Left lobe of liver (tissue), 2 donors: ENCODE data around the gene SEC16A. TPM values are rescaled to one million over a fixed set of nuclear protein-coding genes. Genes with fewer than 3 reads are reported as not detected.

Experiments
- ATAC-seq: fragments of 200-7000 bp; cut with Tn5 transposase; one replicate; pipeline ENCODE4 v1.9.1; 2020; ENCODE audit warnings: mild to moderate bottlenecking, moderate library complexity
- DNase-seq: peaks from one replicate; pipeline ENCODE4 v3.0.0-alpha.2; 2020; ENCODE audit warnings: low spot score
- total RNA-seq: library from RNA; stranded (reverse); gene quantifications from one replicate; pipeline ENCODE4 v1.2.1, GENCODE V29; 2021
- donor health status: DM: no; HTN: no; CAD: no; lungs with moderate emphysema.
- donor health status: DM: no; HTN: yes; CAD: no.

Gene SEC16A
- 71.8 TPM for total RNA-seq

- peak; percentile 68 for ATAC-seq
- peak; percentile 100 for DNase-seq
Measured at GRCh38 chr9:136482793-136483588, at the start of gene SEC16A. TSS of gene SEC16A (minus strand) at chr9:136483040. CDS start at chr9:136477615, 5,425 bp downstream.

GRCh38 chr9:136531904-136532798 lies 49.3 kb upstream of the SEC16A start:
- no peak for ATAC-seq
- no peak for DNase-seq

GRCh38 chr9:136531186-136531903 lies 48.5 kb upstream of the SEC16A start:
- DNase-seq (no peak), ATAC-seq (no peak)

GRCh38 chr9:136530461-136531089 lies 47.7 kb upstream of the SEC16A start:
- no peak for DNase-seq
- no peak for ATAC-seq

- ATAC-seq: peak; percentile 8
- no peak for DNase-seq
Measured at GRCh38 chr9:136529516-136530460, 46.9 kb upstream of the SEC16A start.

GRCh38 chr9:136528716-136529341 lies 46.0 kb upstream of the SEC16A start:
- DNase-seq: no peak

GRCh38 chr9:136527721-136528710 lies 45.2 kb upstream of the SEC16A start:
- ATAC-seq (peak; percentile 7), DNase-seq (no peak)

More at GRCh38 chr9:136528716-136529341, 46.0 kb upstream of the SEC16A start:
- ATAC-seq: no peak

- no peak for DNase-seq
- no peak for ATAC-seq
Measured at GRCh38 chr9:136527131-136527530, 44.3 kb upstream of the SEC16A start.

GRCh38 chr9:136526625-136527066 lies 43.8 kb upstream of the SEC16A start:
- no peak for DNase-seq
- no peak for ATAC-seq

- peak; percentile 8 for ATAC-seq
- no peak for DNase-seq
Measured at GRCh38 chr9:136525841-136526499, 43.1 kb upstream of the SEC16A start.

GRCh38 chr9:136525207-136525606 lies 42.4 kb upstream of the SEC16A start:
- ATAC-seq (no peak), DNase-seq (no peak)

GRCh38 chr9:136522314-136523237 lies 39.7 kb upstream of the SEC16A start:
- no peak for DNase-seq
- no peak for ATAC-seq

GRCh38 chr9:136521537-136521936 lies 38.7 kb upstream of the SEC16A start:
- peak; percentile 6 for ATAC-seq
- no peak for DNase-seq

GRCh38 chr9:136520053-136520540 lies 37.3 kb upstream of the SEC16A start:
- DNase-seq (peak; percentile 93), ATAC-seq (peak; percentile 76)

GRCh38 chr9:136519263-136520052 lies 36.6 kb upstream of the SEC16A start:
- peak; percentile 28 for ATAC-seq
- no peak for DNase-seq
